Mucosa of descending colon (tissue), 3 donors: ENCODE measurements around the gene FZR1. TPM values are rescaled to one million over a fixed set of nuclear protein-coding genes. Genes with fewer than 3 reads are reported as not detected.

Experiments used
- ATAC-seq: fragments of 200-7000 bp; cut with Tn5 transposase; one replicate; pipeline ENCODE4 v1.9.1; 2020; ENCODE audit warnings: mild to moderate bottlenecking, moderate library complexity
- DNase-seq, 3 donors: peaks; one replicate each; pipeline ENCODE4 v3.0.0-alpha.2; 2020
- H3K36me3 ChIP-seq: fragments of 200-600 bp; one replicate; pipeline ENCODE4 v1.8.0; 2021; ENCODE audit warnings: low read depth, mild to moderate bottlenecking
- H3K4me1 ChIP-seq: fragments of 200-600 bp; one replicate; pipeline ENCODE4 v1.8.0; 2021; ENCODE audit warnings: low read depth, mild to moderate bottlenecking
- H3K4me3 ChIP-seq: fragments of 200-600 bp; one replicate; pipeline ENCODE4 v1.8.0; 2021; ENCODE audit warnings: mild to moderate bottlenecking
- H3K9me3 ChIP-seq: fragments of 200-600 bp; one replicate; pipeline ENCODE4 v1.8.0; 2021; ENCODE audit warnings: mild to moderate bottlenecking
- intact Hi-C, 2 donors: fragments of 100-400 bp; cut with DNase I in 1 of 2; cut with micrococcal nuclease in 1 of 2; formaldehyde crosslinking; loops; one replicate each; pipeline versions ENCODE4 v1.11.0 to v1.11.1; 2022; cut with DNase I, micrococcal nuclease
- total RNA-seq, 3 donors: library from RNA; stranded (reverse); fragmentation: NEBNext Ultra II Directional in 2 of 3; extraction: Animal tissue kit (Norgen Biotek cat#: 25700) in 2 of 3; gene quantifications; one replicate each; pipeline versions ENCODE4 v1.2.1 to v1.2.4, GENCODE V29; 2021 to 2023
- TF ChIP-seq, protein P1 (sequence below): fragments of 200-600 bp; IDR thresholded peaks from one replicate; pipeline ENCODE4 v1.8.0; 2022; ENCODE audit warnings: antibody characterized with exemption, mild to moderate bottlenecking
- donor health status: DM: no; HTN: no; CAD: no; lungs with moderate emphysema.
- donor health status: DM: no; HTN: no; CAD: no.
- donor health status: DM: no; HTN: yes; CAD: no.

Gene FZR1
- total RNA-seq, 3 donors from 2014 or later, result 35.9 to 59.6 (median 46.4) TPM

DNA sequence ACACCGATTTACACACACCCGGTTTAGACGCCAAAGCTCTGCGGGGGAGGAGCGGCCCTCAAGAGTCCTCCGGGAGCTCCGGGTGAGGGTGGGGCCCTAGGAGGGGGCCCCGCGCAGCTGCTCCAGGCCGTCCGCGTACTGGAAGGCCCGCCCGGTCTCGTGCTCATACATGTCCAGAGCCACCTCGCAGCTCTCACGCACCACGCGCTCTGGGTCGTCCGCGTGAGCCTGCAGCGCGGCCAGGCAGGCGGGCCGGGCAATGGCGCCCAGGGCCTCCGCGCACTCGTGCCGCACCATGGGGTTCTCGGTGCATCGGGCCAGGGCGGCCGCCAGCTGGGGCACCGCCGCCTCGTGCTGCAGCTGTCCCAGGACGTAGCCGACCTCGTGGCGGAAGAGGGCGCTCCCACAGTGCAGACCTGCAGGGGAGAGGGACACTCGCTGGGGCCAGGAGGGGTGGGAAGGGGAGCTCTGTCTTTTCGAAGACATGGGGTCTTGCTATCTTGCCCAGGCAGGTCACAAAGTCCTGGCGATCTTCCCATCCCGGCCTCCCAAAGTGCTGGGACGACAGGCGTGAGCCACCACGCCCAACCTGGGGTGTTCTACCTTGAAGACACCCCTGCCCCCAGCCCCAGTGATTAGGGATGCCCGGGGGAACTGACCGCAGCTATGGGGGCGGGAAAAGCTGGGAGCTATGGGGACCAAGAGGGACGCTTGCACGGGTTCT lies 14.6 kb upstream of the FZR1 start:
- TF ChIP-seq, protein P1, sequence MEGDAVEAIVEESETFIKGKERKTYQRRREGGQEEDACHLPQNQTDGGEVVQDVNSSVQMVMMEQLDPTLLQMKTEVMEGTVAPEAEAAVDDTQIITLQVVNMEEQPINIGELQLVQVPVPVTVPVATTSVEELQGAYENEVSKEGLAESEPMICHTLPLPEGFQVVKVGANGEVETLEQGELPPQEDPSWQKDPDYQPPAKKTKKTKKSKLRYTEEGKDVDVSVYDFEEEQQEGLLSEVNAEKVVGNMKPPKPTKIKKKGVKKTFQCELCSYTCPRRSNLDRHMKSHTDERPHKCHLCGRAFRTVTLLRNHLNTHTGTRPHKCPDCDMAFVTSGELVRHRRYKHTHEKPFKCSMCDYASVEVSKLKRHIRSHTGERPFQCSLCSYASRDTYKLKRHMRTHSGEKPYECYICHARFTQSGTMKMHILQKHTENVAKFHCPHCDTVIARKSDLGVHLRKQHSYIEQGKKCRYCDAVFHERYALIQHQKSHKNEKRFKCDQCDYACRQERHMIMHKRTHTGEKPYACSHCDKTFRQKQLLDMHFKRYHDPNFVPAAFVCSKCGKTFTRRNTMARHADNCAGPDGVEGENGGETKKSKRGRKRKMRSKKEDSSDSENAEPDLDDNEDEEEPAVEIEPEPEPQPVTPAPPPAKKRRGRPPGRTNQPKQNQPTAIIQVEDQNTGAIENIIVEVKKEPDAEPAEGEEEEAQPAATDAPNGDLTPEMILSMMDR, result no peak
- no peak for ATAC-seq
- H3K4me1 ChIP-seq, result no peaks in the 10 kb centered on the region
- H3K4me3 ChIP-seq, result no peak overlapping the region
- no peak for DNase-seq
- no peaks in the 10 kb centered on the region for H3K36me3 ChIP-seq
- no peaks in the 10 kb centered on the region for H3K9me3 ChIP-seq
- intact Hi-C loops, result no loop called here

DNA sequence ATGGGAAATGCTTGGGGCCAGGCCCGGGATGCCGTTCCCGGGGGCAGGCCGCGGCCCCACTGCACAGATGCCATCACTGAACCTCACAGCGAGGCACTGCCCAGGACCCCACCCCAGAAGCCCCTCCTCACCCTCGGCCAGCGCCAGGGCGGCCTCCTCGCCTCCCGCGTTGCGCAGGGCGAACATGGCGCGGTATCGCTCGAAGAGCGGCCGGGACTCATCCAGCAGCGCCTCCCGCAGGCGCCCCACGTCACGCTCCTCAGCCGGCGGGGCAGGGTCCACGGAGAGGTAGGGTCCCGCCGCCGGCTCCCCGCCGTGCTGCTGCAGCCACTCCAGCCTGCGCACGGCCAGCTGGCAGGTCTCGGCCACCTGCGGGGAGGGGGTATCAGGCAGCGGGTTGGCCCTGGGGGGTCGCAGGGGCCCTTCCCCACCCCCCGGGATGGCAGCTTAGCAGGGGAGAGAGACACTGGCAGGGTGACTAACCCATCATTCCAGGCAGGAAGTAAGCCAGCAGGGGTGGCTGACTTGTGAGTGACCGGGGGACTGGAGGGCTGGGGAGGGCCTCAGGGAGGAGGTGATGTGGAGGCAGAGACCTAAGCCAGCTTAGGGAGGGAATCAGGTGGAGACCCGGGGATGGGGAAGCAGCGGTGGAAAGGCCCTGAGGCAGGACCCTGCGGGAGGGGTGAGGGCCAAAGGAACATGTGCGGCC lies 13.8 kb upstream of the FZR1 start:
- Histone ChIP-seq H3K4me3 (no peak overlapping the region), H3K36me3 (no peaks in the 10 kb centered on the region), H3K4me1 (no peaks in the 10 kb centered on the region), H3K9me3 (no peaks in the 10 kb centered on the region)
- no peak for DNase-seq
- TF ChIP-seq, protein P1, result no peak
- ATAC-seq, result no peak
- intact Hi-C loops, result no loop called here

DNA sequence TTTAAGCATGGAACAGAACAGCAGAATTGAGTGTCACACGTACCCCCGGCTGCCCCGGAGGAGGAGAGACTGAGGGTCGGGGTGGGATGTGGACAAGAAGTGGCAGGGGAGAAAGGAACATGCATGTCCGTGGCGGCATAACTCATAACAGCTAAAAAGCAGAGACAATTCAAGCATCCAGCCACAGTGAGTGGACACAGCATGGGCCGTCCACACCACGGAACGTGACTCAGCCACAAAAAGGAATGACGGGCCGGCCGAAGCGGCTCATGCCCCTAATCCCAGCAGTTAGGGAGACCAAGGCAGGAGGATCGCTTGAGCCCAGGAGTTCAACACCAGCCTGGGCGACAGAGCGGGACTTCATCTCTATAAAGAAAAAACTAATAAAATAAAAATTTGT lies 13.2 kb upstream of the FZR1 start:
- Histone ChIP-seq H3K4me1 (no peaks in the 10 kb centered on the region), H3K4me3 (no peak overlapping the region), H3K36me3 (no peaks in the 10 kb centered on the region), H3K9me3 (no peaks in the 10 kb centered on the region)
- no peak for ATAC-seq
- TF ChIP-seq, protein P1, result no peak
- no peak for DNase-seq
- intact Hi-C loops, result no loop called here

DNA sequence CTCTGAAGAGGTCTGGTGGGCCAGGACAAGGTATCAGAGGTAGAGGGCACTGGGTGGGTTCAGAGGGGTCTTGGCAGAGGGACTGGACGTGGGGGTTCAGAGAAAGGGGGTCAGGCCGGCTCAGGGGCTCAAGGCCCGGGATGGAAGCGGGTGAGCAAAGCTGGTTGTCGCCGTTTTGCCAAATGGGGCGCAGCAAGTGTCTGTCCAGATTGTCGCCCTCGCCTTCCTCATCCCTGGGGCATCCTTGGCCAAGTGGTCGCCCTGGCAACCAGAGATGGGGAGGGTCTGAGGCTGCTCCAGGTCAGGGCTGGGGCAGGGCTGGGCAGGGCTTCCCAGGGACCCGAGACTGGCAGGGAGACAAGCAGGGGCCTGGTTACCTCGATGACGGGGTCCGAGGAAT lies 12.5 kb upstream of the FZR1 start:
- no peak for ATAC-seq
- no peaks in the 10 kb centered on the region for H3K4me1 ChIP-seq
- DNase-seq, result no peak
- TF ChIP-seq, protein P1, result no peak
- no peak overlapping the region for H3K4me3 ChIP-seq
- H3K9me3 ChIP-seq, result no peaks in the 10 kb centered on the region
- H3K36me3 ChIP-seq, result no peaks in the 10 kb centered on the region
- intact Hi-C loops, result no loop called here

DNA sequence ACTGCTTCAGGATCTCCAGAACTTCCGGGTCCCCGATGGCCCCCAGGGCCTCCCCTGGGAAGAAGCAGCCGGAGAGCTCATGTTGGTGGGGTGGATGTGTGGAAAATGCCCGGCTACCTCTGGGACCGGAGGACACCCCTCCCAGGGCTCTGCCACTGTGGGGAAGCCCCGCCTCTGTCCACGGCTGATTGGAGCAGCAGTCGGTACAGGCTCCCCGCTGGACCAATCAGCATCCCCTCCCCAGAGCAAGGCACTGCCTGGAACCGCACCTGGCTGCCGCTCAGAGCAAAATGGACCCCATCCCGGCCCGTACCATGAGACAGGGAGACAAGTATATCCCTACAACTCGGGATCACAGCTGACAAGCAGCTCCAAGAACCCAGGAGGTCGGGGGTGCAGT lies 12.1 kb upstream of the FZR1 start:
- H3K36me3 ChIP-seq, result no peaks in the 10 kb centered on the region
- peak in 1 of 3 donors; percentile 32 for DNase-seq
- TF ChIP-seq, protein P1, result no peak

More for the DNA sequence above, 12.1 kb upstream of the FZR1 start:
- Histone ChIP-seq H3K4me1 (peaks cover 1% of the 10 kb centered on the region), H3K4me3 (no peak overlapping the region), H3K9me3 (no peaks in the 10 kb centered on the region)
- ATAC-seq, result peak; percentile 61
- intact Hi-C loops, result no loop called here
